Measurements from ENCODE around the gene MBD6. TPM values are rescaled to one million over a fixed set of nuclear protein-coding genes. Genes with fewer than 3 reads are reported as not detected.

The MBD6 gene
- total and polyA plus RNA-seq, 7 donors: 13.5 to 52.8 (median 16.2) TPM

- H3K4me3 ChIP-seq: no peak overlapping the region
- peaks cover 0 to under 1% (median 0%) of the 10 kb centered on the region in 3 donors for H3K27me3 ChIP-seq
- intact Hi-C loops (cut with DNase I): no loop called here
- H3K27ac ChIP-seq: no peak overlapping the region
- no peak for DNase-seq
- H3K4me1 ChIP-seq: peaks cover 0 to 38% (median 24%) of the 10 kb centered on the region in 4 donors
- peaks cover 0 to 25% (median 7%) of the 10 kb centered on the region in 4 donors for H3K36me3 ChIP-seq
- WGBS, 2 donors: 67 to 89% methylated on average over 2 of the region's 2 CpGs
- no peak for TF ChIP-seq CTCF (IDR thresholded peaks at IDR 0.05)
- no peak for TF ChIP-seq POLR2A (IDR thresholded peaks at IDR 0.05)
- TF ChIP-seq POLR2AphosphoS5 (IDR thresholded peaks at IDR 0.05): no peak
- no peak for TF ChIP-seq EP300 (IDR thresholded peaks at IDR 0.05)
- no peaks in the 10 kb centered on the region for H3K9me3 ChIP-seq
Observed at GRCh38 chr12:57543581-57543980, 21.0 kb downstream of the MBD6 start.

- TF ChIP-seq POLR2AphosphoS5 (IDR thresholded peaks at IDR 0.05): no peak
- TF ChIP-seq CTCF (IDR thresholded peaks at IDR 0.05): no peak
- TF ChIP-seq POLR2A (IDR thresholded peaks at IDR 0.05): no peak
- no peak for TF ChIP-seq EP300 (IDR thresholded peaks at IDR 0.05)
- Histone ChIP-seq H3K27me3 (peaks cover 5 to 22% (median 22%) of the 10 kb centered on the region in 3 donors), H3K36me3 (peaks cover 0 to 15% (median 3%) of the 10 kb centered on the region in 4 donors), H3K27ac (peak overlapping the region; percentile 92 to 97 (median 96)), H3K9me3 (no peaks in the 10 kb centered on the region), H3K4me1 (peaks cover 0 to 48% (median 34%) of the 10 kb centered on the region in 4 donors), H3K4me3 (peak overlapping the region; percentile 88 to 99 (median 98))
- no peak for DNase-seq
- WGBS, 2 donors: 55 to 70% methylated on average over 15 of the region's 15 CpGs
- intact Hi-C loops (cut with DNase I): loop anchor here (2.0 to 5.0 kb wide), 4 partner anchors 25 to 147 kb away; partner anchors contain the start of gene DDIT3
Observed at GRCh38 chr12:57545809-57546437, 23.3 kb downstream of the MBD6 start.

GRCh38 chr12:57546438-57547287 lies 24.0 kb downstream of the MBD6 start, which contains the start of gene DCTN2:
Gene DCTN2, minus strand, starts transcription at chr12:57547192. Its CDS starts 129 bp downstream, at chr12:57547063.
- intact Hi-C loops (cut with DNase I): loop anchor here (2.0 to 5.0 kb wide), 4 partner anchors 26 to 146 kb away; partner anchors contain the start of gene DDIT3
- TF ChIP-seq CTCF (IDR thresholded peaks at IDR 0.05): no peak
- peak; percentile 43 to 72 (median 62) for TF ChIP-seq POLR2AphosphoS5 (IDR thresholded peaks at IDR 0.05)
- no peak for TF ChIP-seq POLR2A (IDR thresholded peaks at IDR 0.05)
- no peak for TF ChIP-seq EP300 (IDR thresholded peaks at IDR 0.05)
- 1% methylated on average over 56 of the region's 56 CpGs for WGBS, 2 donors
- H3K4me1 ChIP-seq: peaks cover 0 to 41% (median 32%) of the 10 kb centered on the region in 4 donors
- peaks cover 0 to 8% (median 3%) of the 10 kb centered on the region in 4 donors for H3K36me3 ChIP-seq
- peak within 1 kb of the TSS; percentile 88 to 99 (median 98) for H3K4me3 ChIP-seq
- no peaks in the 10 kb centered on the region for H3K9me3 ChIP-seq
- DNase-seq: peak; percentile 99
- peak within 1 kb of the TSS; percentile 92 to 97 (median 96) for H3K27ac ChIP-seq
- H3K27me3 ChIP-seq: peaks cover 5 to 23% (median 22%) of the 10 kb centered on the region in 3 donors

- peaks cover 0 to under 1% (median 0%) of the 10 kb centered on the region in 4 donors for H3K36me3 ChIP-seq
- 18 to 19% methylated on average over 9 of the region's 9 CpGs for WGBS, 2 donors
Observed at GRCh38 chr12:57547288-57548012, 24.8 kb downstream of the MBD6 start.

More at GRCh38 chr12:57547288-57548012, 24.8 kb downstream of the MBD6 start:
- intact Hi-C loops (cut with DNase I): loop anchor here (2.0 to 5.0 kb wide), 4 partner anchors 27 to 145 kb away; partner anchors contain the start of gene DDIT3
- H3K4me1 ChIP-seq: peaks cover 0 to 41% (median 32%) of the 10 kb centered on the region in 4 donors
- peak overlapping the region in 3 of 4 donors; percentile 88 to 99 (median 96) for H3K4me3 ChIP-seq
- DNase-seq: no peak
- no peaks in the 10 kb centered on the region for H3K9me3 ChIP-seq
- peaks cover 5 to 23% (median 22%) of the 10 kb centered on the region in 3 donors for H3K27me3 ChIP-seq
- peak overlapping the region; percentile 92 to 97 (median 96) for H3K27ac ChIP-seq
- TF ChIP-seq POLR2A (IDR thresholded peaks at IDR 0.05): no peak
- TF ChIP-seq EP300 (IDR thresholded peaks at IDR 0.05): no peak
- no peak for TF ChIP-seq CTCF (IDR thresholded peaks at IDR 0.05)
- TF ChIP-seq POLR2AphosphoS5 (IDR thresholded peaks at IDR 0.05): no peak
